T-helper 2 cell treated with Interferon-gamma antibody and Interleukin-4, amounts not matched to agents 100 ng/mL and 5 ng/mL, for 36 hours (primary cell): ENCODE results near the gene MARS1. TPM values are rescaled to one million over a fixed set of nuclear protein-coding genes. Genes with fewer than 3 reads are reported as not detected.
"Not testable (repeated sequence)": the region's sequence is repeated elsewhere in the genome, so short reads cannot be mapped to it uniquely, and the experiment has no call there.

Experiments used
- intact Hi-C: fragments of 100-400 bp; cut with micrococcal nuclease; formaldehyde crosslinking; loops from one replicate; pipeline ENCODE4 v1.15.1; 2023
- total RNA-seq: library from RNA; stranded (reverse); gene quantifications from 2 replicates; pipeline ENCODE4 v1.2.3, GENCODE V29; 2022

MARS1 gene
- total RNA-seq, 1 donor from 2014 or later: 189 TPM

GRCh38 chr12:57514720-57515407 is 27.0 kb downstream of the MARS1 start:
- intact Hi-C loops: no loop called here

- intact Hi-C loops: no loop called here
These were observed 27.6 kb downstream of the MARS1 start for GRCh38 chr12:57515408-57515933.

DNA sequence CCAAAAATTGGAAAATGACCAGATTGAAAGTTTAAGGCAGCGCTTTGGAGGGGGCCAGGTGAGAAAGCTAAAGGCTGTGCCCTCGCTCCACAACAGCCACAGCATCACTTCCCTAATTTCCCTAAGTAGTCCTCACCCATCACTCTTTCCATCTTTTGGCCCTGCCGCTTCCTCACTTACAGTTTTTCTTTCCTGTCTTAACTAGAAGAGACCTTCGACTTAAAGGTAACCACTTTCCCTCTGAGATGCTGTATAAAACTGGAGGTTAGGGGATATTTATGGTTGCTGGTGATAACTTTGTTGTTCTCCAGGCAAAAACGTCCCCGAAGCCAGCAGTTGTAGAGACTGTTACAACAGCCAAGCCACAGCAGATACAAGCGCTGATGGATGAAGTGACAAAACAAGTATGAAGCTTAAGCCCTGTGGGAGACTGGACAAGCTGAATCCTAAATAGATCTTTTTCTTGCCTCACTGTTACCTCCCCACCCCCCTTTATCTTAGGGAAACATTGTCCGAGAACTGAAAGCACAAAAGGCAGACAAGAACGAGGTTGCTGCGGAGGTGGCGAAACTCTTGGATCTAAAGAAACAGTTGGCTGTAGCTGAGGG is 28.2 kb downstream of the MARS1 start:
- intact Hi-C loops: no loop called here

GRCh38 chr12:57516617-57517153 is 28.8 kb downstream of the MARS1 start:
- intact Hi-C loops: no loop called here

DNA sequence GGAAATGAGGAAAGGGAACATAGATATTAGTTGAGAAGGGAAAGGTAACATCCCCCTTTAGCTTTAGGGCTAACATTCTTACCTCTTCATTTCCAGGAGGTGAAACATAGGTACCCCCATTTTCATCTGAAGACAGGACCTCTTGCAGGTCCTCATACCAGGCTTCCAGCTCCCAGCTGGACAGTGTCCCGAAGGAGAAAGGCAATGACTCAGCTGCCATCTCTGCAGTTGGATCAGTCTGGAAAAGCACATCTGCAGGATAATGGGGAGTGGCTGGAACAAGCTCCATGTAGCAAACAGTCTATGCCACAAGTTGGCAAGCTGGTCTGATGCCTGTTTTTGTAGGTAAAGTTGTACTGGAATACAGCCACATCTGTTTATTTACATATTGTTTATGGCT is 29.3 kb downstream of the MARS1 start:
- intact Hi-C loops: no loop called here

GRCh38 chr12:57517718-57518117 is 29.9 kb downstream of the MARS1 start:
- intact Hi-C loops: not testable (repeated sequence)

- intact Hi-C loops: no loop called here
These were observed 30.5 kb downstream of the MARS1 start for GRCh38 chr12:57518176-57518919.

DNA sequence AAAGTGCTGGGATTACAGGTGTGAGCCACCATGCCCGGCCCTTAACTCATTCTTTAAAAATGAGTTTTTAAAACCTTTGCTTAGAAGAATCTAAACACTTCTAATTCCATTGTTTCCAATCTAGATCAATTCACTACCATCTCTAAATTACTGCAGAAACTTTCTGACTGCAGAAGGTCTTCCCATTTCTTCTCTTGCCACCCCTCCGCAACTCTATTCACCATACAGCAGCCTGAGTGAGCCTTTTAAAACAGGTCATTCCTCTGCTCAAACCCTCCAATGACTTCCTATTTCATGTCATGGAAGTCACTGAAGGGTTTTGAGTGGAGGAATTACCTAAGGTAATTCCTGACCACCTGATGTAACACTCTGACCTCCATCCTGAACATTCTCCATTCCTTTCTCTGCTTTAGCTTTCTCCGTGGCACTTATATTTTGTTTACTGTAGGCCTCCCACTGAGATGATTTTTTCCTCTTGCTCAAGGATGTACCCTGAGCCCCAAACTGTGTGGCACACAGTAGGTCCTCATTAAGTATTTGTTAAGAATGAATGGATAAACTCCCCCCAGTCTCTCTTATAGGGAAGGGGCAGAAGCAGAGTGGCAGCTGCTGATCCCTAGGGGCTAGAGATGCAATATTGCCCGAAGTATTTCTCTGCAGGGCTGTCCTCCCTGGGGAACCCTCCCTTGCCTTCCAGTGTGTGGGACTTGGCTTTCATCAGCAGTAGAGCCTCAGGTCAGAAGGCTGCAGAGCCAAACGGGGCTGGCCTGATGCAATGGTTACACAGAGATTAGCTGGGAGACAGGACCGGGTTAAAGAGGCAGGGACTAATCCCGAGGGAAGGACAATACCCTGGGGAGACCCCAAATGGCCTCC is 31.3 kb downstream of the MARS1 start:
- intact Hi-C loops: no loop called here

DNA sequence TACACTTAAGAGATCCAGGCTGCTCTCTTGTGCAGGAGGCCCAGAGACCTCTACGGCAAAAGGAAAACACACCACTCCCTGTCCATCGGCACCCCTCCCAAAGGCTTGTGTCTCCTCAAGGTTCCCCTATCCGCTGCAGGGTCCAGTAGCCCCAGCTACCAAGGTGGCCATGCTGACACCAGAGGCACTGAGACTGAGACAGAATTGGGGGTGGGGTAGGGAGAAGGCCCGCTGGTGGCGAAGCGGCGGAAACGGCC is 31.9 kb downstream of the MARS1 start:
- intact Hi-C loops: loop anchor here (1.0 to 5.0 kb wide), 7 partner anchors 32 to 832 kb away; partner anchors contain the start of genes ARHGAP9, CDK4, PIP4K2C and PTGES3

GRCh38 chr12:57520053-57520818 is 32.4 kb downstream of the MARS1 start, which contains the start of gene DDIT3:
TSS of gene DDIT3 (minus strand) at chr12:57520514. CDS start at chr12:57517406, 3,108 bp downstream.
- intact Hi-C loops: loop anchor here (1.0 to 5.0 kb wide), 7 partner anchors 33 to 833 kb away; partner anchors contain the start of genes ARHGAP9, CDK4, PIP4K2C and PTGES3

GRCh38 chr12:57521525-57522010 is 33.7 kb downstream of the MARS1 start:
- intact Hi-C loops: loop anchor here (1.0 to 5.0 kb wide), 7 partner anchors 26 to 834 kb away; partner anchors contain the start of genes DCTN2, PIP4K2C and PTGES3

DNA sequence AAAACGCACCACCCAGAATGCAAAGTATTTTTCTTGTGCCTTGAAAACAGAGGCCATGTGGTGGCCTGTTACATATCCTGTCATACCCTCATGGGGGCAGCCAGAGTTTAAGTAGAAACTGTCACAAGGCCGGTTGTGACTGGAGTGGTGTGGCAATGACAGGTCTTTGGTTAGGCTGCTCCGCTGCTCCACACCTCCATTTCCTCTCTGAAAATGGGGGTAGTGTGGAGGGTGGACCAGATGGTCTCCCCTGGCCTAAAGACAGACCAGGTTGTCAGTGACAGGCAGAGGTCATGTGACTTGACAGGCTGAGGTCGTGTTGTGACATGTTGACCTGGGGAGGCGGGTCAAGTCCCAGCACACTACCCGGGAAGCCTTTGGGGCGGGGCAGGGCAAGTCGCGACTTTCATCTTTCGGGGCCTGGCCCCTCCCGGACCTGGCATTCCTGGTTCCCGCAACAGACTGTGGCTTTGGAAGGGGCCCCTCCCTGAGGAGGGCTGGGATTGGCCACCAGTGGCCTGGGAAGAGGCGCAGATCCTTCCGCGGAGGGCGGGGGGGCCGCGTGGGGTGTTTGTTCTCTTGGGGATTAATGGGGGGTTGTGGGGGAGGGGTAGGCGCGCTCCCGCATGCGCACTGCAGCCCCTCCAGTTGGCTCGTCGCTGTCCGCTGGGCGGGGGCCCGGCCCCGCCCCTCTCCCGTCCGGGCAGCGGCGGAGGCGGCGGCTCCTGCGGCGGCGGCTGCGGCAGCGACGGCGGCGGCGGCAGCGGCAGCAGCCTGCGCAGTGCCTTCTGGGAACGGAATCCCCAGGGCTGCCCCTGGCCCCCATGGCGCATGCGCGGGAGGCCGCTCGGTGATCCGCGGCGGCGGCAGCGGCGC is 34.4 kb downstream of the MARS1 start, which contains the start of gene MBD6:
MBD6 (plus strand) TSS at position 814 of the 876 bp plus-strand sequence. CDS start 1,480 bp downstream, outside the sequence.
- intact Hi-C loops: loop anchor here (1.0 to 5.0 kb wide), 7 partner anchors 25 to 835 kb away; partner anchors contain the start of genes DCTN2, PIP4K2C and PTGES3

GRCh38 chr12:57522887-57523705 is 35.2 kb downstream of the MARS1 start:
- intact Hi-C loops: loop anchor here (1.0 to 5.0 kb wide), 7 partner anchors 24 to 836 kb away; partner anchors contain the start of genes DCTN2, PIP4K2C and PTGES3

DNA sequence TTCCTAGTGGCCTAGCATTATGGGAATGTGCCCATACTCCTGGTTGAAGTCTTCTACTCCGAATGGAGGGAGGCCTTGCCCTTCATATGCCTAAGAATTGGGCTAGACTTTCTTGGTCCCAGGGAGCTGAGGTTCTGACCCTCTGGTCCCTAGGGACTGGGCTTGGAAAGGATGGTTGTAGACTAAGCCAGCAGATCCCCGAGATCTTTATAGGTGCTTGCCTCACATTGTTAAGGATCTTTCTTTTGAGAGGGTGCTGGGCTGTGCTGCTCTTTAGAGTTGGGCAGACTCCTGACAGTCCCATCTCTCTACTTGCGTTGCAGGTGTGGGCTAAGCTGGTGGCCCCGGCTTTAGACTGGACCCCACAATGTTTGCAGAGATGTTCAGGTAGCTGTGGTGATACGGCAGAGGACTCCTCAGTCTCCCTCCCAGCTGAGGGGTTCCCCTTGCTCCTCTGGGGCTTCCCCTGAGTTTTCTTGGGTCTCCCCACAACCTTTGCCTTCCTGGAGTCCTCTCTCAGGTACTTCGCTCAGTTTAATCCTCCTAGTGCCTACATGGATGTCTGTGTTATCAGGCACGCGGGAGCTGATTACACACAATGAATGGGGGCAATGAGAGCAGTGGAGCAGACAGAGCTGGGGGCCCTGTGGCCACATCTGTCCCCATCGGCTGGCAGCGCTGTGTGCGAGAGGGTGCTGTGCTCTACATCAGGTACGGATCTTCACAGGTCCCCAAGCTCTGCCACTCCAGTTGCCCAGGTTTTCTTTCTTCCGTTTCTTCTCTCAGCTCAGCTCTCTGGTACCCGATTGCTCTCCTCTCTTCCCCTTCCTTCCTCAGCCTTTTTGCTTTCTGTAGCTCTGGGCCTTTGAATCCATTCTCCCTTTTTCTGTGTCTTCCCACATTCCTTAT is 36.1 kb downstream of the MARS1 start:
- intact Hi-C loops: loop anchor here (2.0 to 5.0 kb wide), 4 partner anchors 68 to 837 kb away; partner anchors contain the start of genes PIP4K2C and PTGES3

DNA sequence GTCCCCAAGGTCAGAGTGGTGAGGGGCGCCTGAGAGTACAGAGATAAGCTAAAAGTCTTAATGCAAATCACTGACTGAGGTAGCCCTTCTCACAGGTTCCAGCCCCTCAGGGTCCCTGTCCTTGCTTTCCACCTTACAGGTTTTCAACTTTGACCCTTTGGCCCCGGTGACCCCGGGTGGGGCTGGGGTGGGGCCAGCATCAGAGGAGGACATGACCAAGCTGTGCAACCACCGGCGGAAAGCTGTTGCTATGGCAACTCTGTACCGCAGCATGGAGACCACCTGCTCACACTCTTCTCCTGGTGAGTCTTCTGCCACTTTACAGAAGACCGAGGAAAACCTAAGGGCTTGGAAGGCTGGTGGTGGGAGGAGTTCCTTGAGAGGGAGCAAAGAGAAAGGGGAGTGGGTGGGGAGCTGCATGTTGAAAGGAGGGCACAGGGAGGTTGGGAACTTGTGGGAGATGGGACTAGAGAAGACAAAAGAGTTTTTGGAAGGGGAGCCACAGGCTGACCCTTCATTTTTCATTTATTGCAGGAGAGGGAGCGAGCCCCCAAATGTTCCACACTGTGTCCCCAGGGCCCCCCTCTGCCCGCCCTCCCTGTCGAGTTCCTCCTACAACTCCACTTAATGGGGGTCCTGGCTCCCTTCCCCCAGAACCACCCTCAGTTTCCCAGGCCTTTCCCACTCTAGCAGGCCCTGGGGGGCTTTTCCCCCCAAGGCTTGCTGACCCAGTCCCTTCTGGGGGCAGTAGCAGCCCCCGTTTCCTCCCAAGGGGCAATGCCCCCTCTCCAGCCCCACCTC is 37.1 kb downstream of the MARS1 start:
- intact Hi-C loops: loop anchor here (5.0 kb wide), 3 partner anchors 67 to 838 kb away; partner anchors contain the start of genes PIP4K2C and PTGES3
